H4 (cell line): ENCODE results near the gene APOC1. TPM values are rescaled to one million over a fixed set of nuclear protein-coding genes. Genes with fewer than 3 reads are reported as not detected.
A peak's percentile ranks its signal among the peaks of the same experiment; 100 is the strongest.
"Not testable (repeated sequence)": the region's sequence is repeated elsewhere in the genome, so short reads cannot be mapped to it uniquely, and the experiment has no call there.

Experiments
- DNase-seq: peaks from one replicate; pipeline ENCODE4 v3.0.0-alpha.2; 2015; ENCODE audit warnings: low spot score
- total RNA-seq: library from RNA; depleted of rRNA; stranded (reverse); fragments of >200 nt; shearing (Covaris generic); gene quantifications from 2 replicates; pipeline ENCODE4 v1.2.3, GENCODE V29; 2014

Gene APOC1
- total RNA-seq, 1 experiment from 2014 or later, result not detected

- DNase-seq, result no peak
Observed at GRCh38 chr19:44912854-44913253, 1.6 kb upstream of the APOC1 start.

GRCh38 chr19:44913512-44914432 is 636 bp upstream of the APOC1 start:
- not testable (repeated sequence) for DNase-seq

- no peak for DNase-seq
Observed at GRCh38 chr19:44924243-44924725, 9.9 kb downstream of the APOC1 start.

- peak; percentile 72 for DNase-seq
Observed at GRCh38 chr19:44925114-44925891, 10.9 kb downstream of the APOC1 start.

- DNase-seq, result not testable (repeated sequence)
Observed at GRCh38 chr19:44926245-44927077, 12.1 kb downstream of the APOC1 start.

- peak; percentile 76 for DNase-seq
Observed at GRCh38 chr19:44927746-44928145, 13.3 kb downstream of the APOC1 start.

GRCh38 chr19:44930088-44930487 is 15.7 kb downstream of the APOC1 start:
- DNase-seq, result no peak

- no peak for DNase-seq
Observed at GRCh38 chr19:44931541-44931940, 17.1 kb downstream of the APOC1 start.

GRCh38 chr19:44939668-44940067 is 25.3 kb downstream of the APOC1 start:
- DNase-seq, result no peak

- DNase-seq, result no peak
Observed at GRCh38 chr19:44942067-44942571, 27.7 kb downstream of the APOC1 start, which contains the start of gene APOC4. APOC4 (plus strand) TSS chr19:44942237; CDS start chr19:44942278, 41 bp downstream.

GRCh38 chr19:44943801-44944249 is 29.4 kb downstream of the APOC1 start:
- DNase-seq, result no peak

- DNase-seq, result no peak
Observed at GRCh38 chr19:44947041-44947581, 32.7 kb downstream of the APOC1 start.

- no peak for DNase-seq
Observed at GRCh38 chr19:44948237-44948636, 33.8 kb downstream of the APOC1 start.

GRCh38 chr19:44948763-44949374 is 34.5 kb downstream of the APOC1 start:
- DNase-seq, result no peak

- no peak for DNase-seq
Observed at GRCh38 chr19:44949550-44949949, 35.1 kb downstream of the APOC1 start.

GRCh38 chr19:44951179-44952159 is 37.1 kb downstream of the APOC1 start:
- DNase-seq, result peak; percentile 48

- DNase-seq, result no peak
Observed at GRCh38 chr19:44954278-44954648, 39.9 kb downstream of the APOC1 start.

- peak; percentile 90 for DNase-seq
Observed at GRCh38 chr19:44954649-44955504, 40.5 kb downstream of the APOC1 start, which contains the start of gene CLPTM1. CLPTM1 (plus strand) TSS chr19:44955380; CDS start chr19:44955396, 16 bp downstream.
